Stimulated activated CD8-positive, alpha-beta memory T cell treated with anti-CD3 and anti-CD28 coated beads, Interleukin-4, amount 100 ng/mL, for 48 hours (primary cell): ENCODE measurements around the gene GPR87.
A peak's percentile ranks its signal among the peaks of the same experiment; 100 is the strongest.

ENCODE experiments used
- DNase-seq: peaks from one replicate; pipeline ENCODE4 v3.0.0-alpha.2; 2020

GPR87 gene

GRCh38 chr3:151281671-151282324, 34.8 kb downstream of the GPR87 start:
- no peak for DNase-seq

GRCh38 chr3:151278230-151278629, 38.4 kb downstream of the GPR87 start, which contains the start of gene P2RY14:
P2RY14 (minus strand) TSS chr3:151278542; CDS start chr3:151214316, 64,226 bp downstream.
- DNase-seq = no peak

GRCh38 chr3:151276687-151277042, 40.0 kb downstream of the GPR87 start:
- no peak for DNase-seq

- no peak for DNase-seq
Observed at GRCh38 chr3:151276038-151276686, 40.5 kb downstream of the GPR87 start.

- DNase-seq = no peak
Observed at GRCh38 chr3:151275091-151275490, 41.5 kb downstream of the GPR87 start.

- DNase-seq = no peak
Observed at GRCh38 chr3:151269631-151270030, 47.0 kb downstream of the GPR87 start.

GRCh38 chr3:151268267-151269235, 48.1 kb downstream of the GPR87 start:
- DNase-seq = peak; percentile 60

- DNase-seq = no peak
Observed at GRCh38 chr3:151267066-151267465, 49.6 kb downstream of the GPR87 start.

- no peak for DNase-seq
Observed at GRCh38 chr3:151265866-151266265, 50.8 kb downstream of the GPR87 start.

GRCh38 chr3:151265166-151265565, 51.5 kb downstream of the GPR87 start:
- DNase-seq = no peak

GRCh38 chr3:151264605-151265004, 52.0 kb downstream of the GPR87 start:
- DNase-seq = no peak

- DNase-seq = no peak
Observed at GRCh38 chr3:151262871-151263525, 53.6 kb downstream of the GPR87 start.

- no peak for DNase-seq
Observed at GRCh38 chr3:151259664-151260063, 57.0 kb downstream of the GPR87 start.

- DNase-seq = no peak
Observed at GRCh38 chr3:151256749-151257148, 59.9 kb downstream of the GPR87 start.

GRCh38 chr3:151248772-151249337, 67.8 kb downstream of the GPR87 start:
- no peak for DNase-seq
